ENCODE measurements around the gene GTF2IRD1. TPM values are rescaled to one million over a fixed set of nuclear protein-coding genes. Genes with fewer than 3 reads are reported as not detected.
A peak's percentile ranks its signal among the peaks of the same experiment; 100 is the strongest.

Gene GTF2IRD1
- total and polyA plus RNA-seq, 2 of the 13 experiments (the other 11 are each of a cell fraction or from before 2014, with no cell fraction given) = 16.5 to 26.7 TPM

- TF ChIP-seq, protein P1, sequence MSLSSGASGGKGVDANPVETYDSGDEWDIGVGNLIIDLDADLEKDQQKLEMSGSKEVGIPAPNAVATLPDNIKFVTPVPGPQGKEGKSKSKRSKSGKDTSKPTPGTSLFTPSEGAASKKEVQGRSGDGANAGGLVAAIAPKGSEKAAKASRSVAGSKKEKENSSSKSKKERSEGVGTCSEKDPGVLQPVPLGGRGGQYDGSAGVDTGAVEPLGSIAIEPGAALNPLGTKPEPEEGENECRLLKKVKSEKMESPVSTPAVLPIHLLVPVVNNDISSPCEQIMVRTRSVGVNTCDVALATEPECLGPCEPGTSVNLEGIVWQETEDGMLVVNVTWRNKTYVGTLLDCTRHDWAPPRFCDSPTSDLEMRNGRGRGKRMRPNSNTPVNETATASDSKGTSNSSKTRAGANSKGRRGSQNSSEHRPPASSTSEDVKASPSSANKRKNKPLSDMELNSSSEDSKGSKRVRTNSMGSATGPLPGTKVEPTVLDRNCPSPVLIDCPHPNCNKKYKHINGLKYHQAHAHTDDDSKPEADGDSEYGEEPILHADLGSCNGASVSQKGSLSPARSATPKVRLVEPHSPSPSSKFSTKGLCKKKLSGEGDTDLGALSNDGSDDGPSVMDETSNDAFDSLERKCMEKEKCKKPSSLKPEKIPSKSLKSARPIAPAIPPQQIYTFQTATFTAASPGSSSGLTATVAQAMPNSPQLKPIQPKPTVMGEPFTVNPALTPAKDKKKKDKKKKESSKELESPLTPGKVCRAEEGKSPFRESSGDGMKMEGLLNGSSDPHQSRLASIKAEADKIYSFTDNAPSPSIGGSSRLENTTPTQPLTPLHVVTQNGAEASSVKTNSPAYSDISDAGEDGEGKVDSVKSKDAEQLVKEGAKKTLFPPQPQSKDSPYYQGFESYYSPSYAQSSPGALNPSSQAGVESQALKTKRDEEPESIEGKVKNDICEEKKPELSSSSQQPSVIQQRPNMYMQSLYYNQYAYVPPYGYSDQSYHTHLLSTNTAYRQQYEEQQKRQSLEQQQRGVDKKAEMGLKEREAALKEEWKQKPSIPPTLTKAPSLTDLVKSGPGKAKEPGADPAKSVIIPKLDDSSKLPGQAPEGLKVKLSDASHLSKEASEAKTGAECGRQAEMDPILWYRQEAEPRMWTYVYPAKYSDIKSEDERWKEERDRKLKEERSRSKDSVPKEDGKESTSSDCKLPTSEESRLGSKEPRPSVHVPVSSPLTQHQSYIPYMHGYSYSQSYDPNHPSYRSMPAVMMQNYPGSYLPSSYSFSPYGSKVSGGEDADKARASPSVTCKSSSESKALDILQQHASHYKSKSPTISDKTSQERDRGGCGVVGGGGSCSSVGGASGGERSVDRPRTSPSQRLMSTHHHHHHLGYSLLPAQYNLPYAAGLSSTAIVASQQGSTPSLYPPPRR (CRISPR knock-in tag; IDR thresholded peaks at IDR 0.05; ENCODE audit: borderline replicate concordance) = no peak
- TF ChIP-seq TARDBP (CRISPR knock-in tag; IDR thresholded peaks at IDR 0.05) (no peak), SALL1 (CRISPR knock-in tag; IDR thresholded peaks at IDR 0.05) (0 out of 2 replicates have a peak, but pooled peaks have one; percentile 10), ZNF138 (CRISPR knock-in tag; IDR thresholded peaks at IDR 0.05; ENCODE audit: low read depth) (0 out of 2 replicates have a peak, but pooled peaks have one; percentile 54), FOXK1 (CRISPR knock-in tag; IDR thresholded peaks at IDR 0.05; ENCODE audit: borderline replicate concordance, low read depth) (no peak), IKZF1 (IDR thresholded peaks at IDR 0.05) (no peak), NRL (CRISPR knock-in tag; IDR thresholded peaks at IDR 0.05; ENCODE audit: borderline replicate concordance) (peak; percentile 46; the same call in 1 of the 2 replicates), PHF8 (CRISPR knock-in tag; IDR thresholded peaks at IDR 0.05) (no peak), KLF9 (CRISPR knock-in tag; IDR thresholded peaks at IDR 0.05; ENCODE audit: low read depth) (no peak), RBM22 (optimal IDR thresholded peaks at IDR 0.05; ENCODE audit: low read length) (no peak), RAD21 (CRISPR knock-in tag; IDR thresholded peaks at IDR 0.05) (peak; percentile 64), SNAI1 (CRISPR knock-in tag; IDR thresholded peaks at IDR 0.05; ENCODE audit: borderline replicate concordance) (no peak), MTA1 (CRISPR knock-in tag; IDR thresholded peaks at IDR 0.05; ENCODE audit: borderline replicate concordance) (0 out of 2 replicates have a peak, but pooled peaks have one; percentile 28), RARA (CRISPR knock-in tag; IDR thresholded peaks at IDR 0.05) (0 out of 2 replicates have a peak, but pooled peaks have one; percentile 19), ZNF768 (CRISPR knock-in tag; IDR thresholded peaks at IDR 0.05) (peak; percentile 98), ZNF724P (CRISPR knock-in tag; IDR thresholded peaks at IDR 0.05; ENCODE audit: borderline replicate concordance) (0 out of 2 replicates have a peak, but pooled peaks have one; percentile 55), AHR (CRISPR knock-in tag; IDR thresholded peaks at IDR 0.05) (no peak), ARID2 (CRISPR knock-in tag; IDR thresholded peaks at IDR 0.05; ENCODE audit: borderline replicate concordance) (no peak), ZNF614 (CRISPR knock-in tag; IDR thresholded peaks at IDR 0.05; ENCODE audit: borderline replicate concordance) (peak; percentile 35; the same call in 1 of the 2 replicates), KDM5B (CRISPR knock-in tag; IDR thresholded peaks at IDR 0.05; ENCODE audit: borderline replicate concordance) (0 out of 2 replicates have a peak, but pooled peaks have one; percentile 15), HIVEP1 (CRISPR knock-in tag; IDR thresholded peaks at IDR 0.05) (no peak), ZNF547 (CRISPR knock-in tag; IDR thresholded peaks at IDR 0.05) (no peak), ZNF841 (CRISPR knock-in tag; IDR thresholded peaks at IDR 0.05; ENCODE audit: borderline replicate concordance) (no peak)
- TF ChIP-seq, protein P2, sequence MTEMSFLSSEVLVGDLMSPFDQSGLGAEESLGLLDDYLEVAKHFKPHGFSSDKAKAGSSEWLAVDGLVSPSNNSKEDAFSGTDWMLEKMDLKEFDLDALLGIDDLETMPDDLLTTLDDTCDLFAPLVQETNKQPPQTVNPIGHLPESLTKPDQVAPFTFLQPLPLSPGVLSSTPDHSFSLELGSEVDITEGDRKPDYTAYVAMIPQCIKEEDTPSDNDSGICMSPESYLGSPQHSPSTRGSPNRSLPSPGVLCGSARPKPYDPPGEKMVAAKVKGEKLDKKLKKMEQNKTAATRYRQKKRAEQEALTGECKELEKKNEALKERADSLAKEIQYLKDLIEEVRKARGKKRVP (CRISPR knock-in tag; IDR thresholded peaks at IDR 0.05) = no peak
- TF ChIP-seq, protein P3, sequence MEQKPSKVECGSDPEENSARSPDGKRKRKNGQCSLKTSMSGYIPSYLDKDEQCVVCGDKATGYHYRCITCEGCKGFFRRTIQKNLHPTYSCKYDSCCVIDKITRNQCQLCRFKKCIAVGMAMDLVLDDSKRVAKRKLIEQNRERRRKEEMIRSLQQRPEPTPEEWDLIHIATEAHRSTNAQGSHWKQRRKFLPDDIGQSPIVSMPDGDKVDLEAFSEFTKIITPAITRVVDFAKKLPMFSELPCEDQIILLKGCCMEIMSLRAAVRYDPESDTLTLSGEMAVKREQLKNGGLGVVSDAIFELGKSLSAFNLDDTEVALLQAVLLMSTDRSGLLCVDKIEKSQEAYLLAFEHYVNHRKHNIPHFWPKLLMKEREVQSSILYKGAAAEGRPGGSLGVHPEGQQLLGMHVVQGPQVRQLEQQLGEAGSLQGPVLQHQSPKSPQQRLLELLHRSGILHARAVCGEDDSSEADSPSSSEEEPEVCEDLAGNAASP (CRISPR knock-in tag; IDR thresholded peaks at IDR 0.05; ENCODE audit: borderline replicate concordance) = peak; percentile 23; the same call in 1 of the 2 replicates
Observed at GRCh38 chr7:74449809-74450397, 3.8 kb upstream of the GTF2IRD1 start (continued).
